ENCODE data around the gene GRAP.

GRAP gene

GRCh38 chr17:18993905-18994526 is 52.7 kb downstream of the GRAP start:
- no peak overlapping the region for H3K27ac ChIP-seq
- TF ChIP-seq CTCF (IDR thresholded peaks at IDR 0.05; ENCODE audit: low read depth, low read length) = no peak
- H3K27me3 ChIP-seq (ENCODE audit: insufficient read depth, low read depth, severe bottlenecking) = no peaks in the 10 kb centered on the region
- H3K9me3 ChIP-seq (ENCODE audit: severe bottlenecking) = no peaks in the 10 kb centered on the region
- no peak overlapping the region for H3K4me3 ChIP-seq (ENCODE audit: low read depth, low read length)
- H3K36me3 ChIP-seq = no peaks in the 10 kb centered on the region
- no peak for DNase-seq

- no peak for TF ChIP-seq CTCF (IDR thresholded peaks at IDR 0.05; ENCODE audit: low read depth, low read length)
- no peak overlapping the region for H3K4me3 ChIP-seq (ENCODE audit: low read depth, low read length)
- H3K36me3 ChIP-seq = no peaks in the 10 kb centered on the region
- DNase-seq = no peak
- H3K27me3 ChIP-seq (ENCODE audit: insufficient read depth, low read depth, severe bottlenecking) = no peaks in the 10 kb centered on the region
- no peaks in the 10 kb centered on the region for H3K9me3 ChIP-seq (ENCODE audit: severe bottlenecking)
- no peak overlapping the region for H3K27ac ChIP-seq
These were observed 54.2 kb downstream of the GRAP start for GRCh38 chr17:18992454-18993130.

GRCh38 chr17:18991531-18992315 is 55.0 kb downstream of the GRAP start:
- Histone ChIP-seq H3K36me3 (no peaks in the 10 kb centered on the region), H3K27me3 (ENCODE audit: insufficient read depth, low read depth, severe bottlenecking) (no peaks in the 10 kb centered on the region), H3K9me3 (ENCODE audit: severe bottlenecking) (no peaks in the 10 kb centered on the region), H3K4me3 (ENCODE audit: low read depth, low read length) (no peak overlapping the region), H3K27ac (no peak overlapping the region)
- DNase-seq = no peak
- no peak for TF ChIP-seq CTCF (IDR thresholded peaks at IDR 0.05; ENCODE audit: low read depth, low read length)

- Histone ChIP-seq H3K27ac (peak overlapping the region; percentile 48), H3K27me3 (ENCODE audit: insufficient read depth, low read depth, severe bottlenecking) (no peaks in the 10 kb centered on the region), H3K36me3 (no peaks in the 10 kb centered on the region), H3K9me3 (ENCODE audit: severe bottlenecking) (no peaks in the 10 kb centered on the region), H3K4me3 (ENCODE audit: low read depth, low read length) (no peak overlapping the region)
- TF ChIP-seq CTCF (IDR thresholded peaks at IDR 0.05; ENCODE audit: low read depth, low read length) = no peak
- DNase-seq = peak; percentile 28
These were observed 56.4 kb downstream of the GRAP start for GRCh38 chr17:18990331-18990730.

GRCh38 chr17:18988546-18989173 is 58.1 kb downstream of the GRAP start:
- DNase-seq = no peak
- no peak overlapping the region for H3K4me3 ChIP-seq (ENCODE audit: low read depth, low read length)
- H3K36me3 ChIP-seq = no peaks in the 10 kb centered on the region
- no peak overlapping the region for H3K27ac ChIP-seq
- no peaks in the 10 kb centered on the region for H3K9me3 ChIP-seq (ENCODE audit: severe bottlenecking)
- H3K27me3 ChIP-seq (ENCODE audit: insufficient read depth, low read depth, severe bottlenecking) = no peaks in the 10 kb centered on the region
- TF ChIP-seq CTCF (IDR thresholded peaks at IDR 0.05; ENCODE audit: low read depth, low read length) = no peak

Measured in WERI-Rb-1 (cell line).